ENCODE measurements around the gene AQP6. TPM values are rescaled to one million over a fixed set of nuclear protein-coding genes. Genes with fewer than 3 reads are reported as not detected.
A peak's percentile ranks its signal among the peaks of the same experiment; 100 is the strongest.

AQP6 gene
- total RNA-seq, 1 experiment from 2014 or later = not detected

DNA sequence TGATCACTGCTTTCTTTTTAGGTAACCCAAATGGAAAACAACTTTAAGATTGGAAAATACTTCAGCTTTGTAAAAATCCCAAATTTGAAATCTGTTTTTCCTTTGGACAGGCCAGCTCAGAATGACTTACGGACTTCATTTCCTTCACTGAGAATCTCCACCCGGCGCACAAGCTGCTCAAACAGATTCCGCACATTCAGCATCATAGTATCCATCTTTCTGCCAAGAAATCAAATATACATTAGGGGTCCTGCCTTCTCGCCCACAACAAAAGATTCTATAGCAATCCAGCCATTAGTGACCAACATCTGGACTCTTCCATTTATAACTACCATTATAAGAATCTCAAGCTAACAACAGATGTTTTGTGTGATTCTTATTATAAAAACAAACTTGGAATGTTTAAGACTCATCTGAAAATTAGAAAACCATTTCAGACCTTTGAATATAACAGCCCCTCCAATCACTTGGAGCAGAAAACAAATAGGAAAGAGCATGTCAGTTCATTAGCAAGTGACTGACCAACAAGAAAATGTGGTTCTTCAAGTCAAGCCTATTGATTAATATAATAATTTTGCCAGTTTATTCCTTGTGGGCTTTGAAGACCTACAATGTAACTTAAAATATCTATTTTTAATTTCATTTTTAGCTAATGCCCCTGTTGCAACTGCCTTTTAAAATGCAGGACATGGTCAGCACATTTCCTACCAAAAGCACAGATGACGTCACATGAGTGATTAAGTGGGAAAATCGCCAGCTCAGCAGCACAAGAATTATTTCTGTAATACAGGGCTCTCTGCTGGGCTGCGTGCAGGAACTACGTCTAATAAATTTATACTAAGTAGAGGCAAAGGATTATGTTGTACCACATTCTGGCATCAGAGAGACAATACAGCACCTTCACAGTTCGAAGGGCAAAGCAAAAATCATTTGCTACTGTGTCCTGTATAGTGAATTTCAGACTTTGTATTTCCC, 44.0 kb downstream of the AQP6 start:
- no peaks in the 10 kb centered on the region for H3K9me3 Mint-ChIP-seq (ENCODE audit: unreplicated experiment)
- intact Hi-C loops (cut with micrococcal nuclease) = no loop called here
- peaks cover 23% of the 10 kb centered on the region for H3K36me3 Mint-ChIP-seq (ENCODE audit: insufficient read depth, unreplicated experiment)
- DNase-seq (ENCODE audit: unreplicated experiment) = peak; percentile 79
- no TSS peak for BruUV-seq (replicated peaks)
- H3K4me1 Mint-ChIP-seq (ENCODE audit: insufficient read depth, unreplicated experiment) = peaks cover 50% of the 10 kb centered on the region
- TF ChIP-seq, protein P1, sequence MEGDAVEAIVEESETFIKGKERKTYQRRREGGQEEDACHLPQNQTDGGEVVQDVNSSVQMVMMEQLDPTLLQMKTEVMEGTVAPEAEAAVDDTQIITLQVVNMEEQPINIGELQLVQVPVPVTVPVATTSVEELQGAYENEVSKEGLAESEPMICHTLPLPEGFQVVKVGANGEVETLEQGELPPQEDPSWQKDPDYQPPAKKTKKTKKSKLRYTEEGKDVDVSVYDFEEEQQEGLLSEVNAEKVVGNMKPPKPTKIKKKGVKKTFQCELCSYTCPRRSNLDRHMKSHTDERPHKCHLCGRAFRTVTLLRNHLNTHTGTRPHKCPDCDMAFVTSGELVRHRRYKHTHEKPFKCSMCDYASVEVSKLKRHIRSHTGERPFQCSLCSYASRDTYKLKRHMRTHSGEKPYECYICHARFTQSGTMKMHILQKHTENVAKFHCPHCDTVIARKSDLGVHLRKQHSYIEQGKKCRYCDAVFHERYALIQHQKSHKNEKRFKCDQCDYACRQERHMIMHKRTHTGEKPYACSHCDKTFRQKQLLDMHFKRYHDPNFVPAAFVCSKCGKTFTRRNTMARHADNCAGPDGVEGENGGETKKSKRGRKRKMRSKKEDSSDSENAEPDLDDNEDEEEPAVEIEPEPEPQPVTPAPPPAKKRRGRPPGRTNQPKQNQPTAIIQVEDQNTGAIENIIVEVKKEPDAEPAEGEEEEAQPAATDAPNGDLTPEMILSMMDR (IDR thresholded peaks at IDR 0.05; ENCODE audit: unreplicated experiment) = no peak
- ChIA-PET POLR2A (interaction anchor here (0.7 to 4.5 kb wide), 10 partner anchors 9 to 1126 kb away, joined by 3 to 42 read pairs (median 5); partner anchors contain the start of gene RACGAP1), CTCF (interaction anchor here (0.7 to 1.4 kb wide), 4 partner anchors 39 to 437 kb away, joined by 3 to 6 read pairs (median 4); no protein-coding TSS in a partner anchor)
- H3K27me3 Mint-ChIP-seq (ENCODE audit: insufficient read depth, unreplicated experiment) = no peaks in the 10 kb centered on the region
- H3K27ac Mint-ChIP-seq (ENCODE audit: low read depth, unreplicated experiment) = peak overlapping the region; percentile 73
- peak overlapping the region; percentile 43 for H3K4me3 Mint-ChIP-seq (ENCODE audit: unreplicated experiment)

DNA sequence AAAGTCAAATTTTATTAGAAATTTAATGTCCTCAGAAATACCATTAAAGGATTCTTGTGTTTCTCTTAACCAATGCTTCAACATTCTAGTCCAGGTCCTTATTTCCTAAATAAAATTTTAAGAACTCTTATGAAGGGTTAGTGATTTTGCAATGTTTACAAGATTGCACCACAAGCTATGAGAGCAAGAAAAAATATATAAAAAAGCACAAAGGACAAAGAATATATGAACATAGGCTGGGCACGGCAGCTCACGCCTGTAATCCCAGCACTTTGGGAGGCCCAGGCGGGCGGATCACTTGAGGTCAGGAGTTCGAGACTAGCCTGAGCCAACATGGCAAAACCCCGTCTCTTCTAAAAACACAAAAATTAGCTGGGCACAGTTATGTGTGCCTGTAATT, 44.9 kb downstream of the AQP6 start:
- Mint-ChIP-seq H3K9me3 (ENCODE audit: unreplicated experiment) (no peaks in the 10 kb centered on the region), H3K4me3 (ENCODE audit: unreplicated experiment) (peak overlapping the region; percentile 43), H3K27ac (ENCODE audit: low read depth, unreplicated experiment) (peak overlapping the region; percentile 73), H3K4me1 (ENCODE audit: insufficient read depth, unreplicated experiment) (peaks cover 55% of the 10 kb centered on the region), H3K36me3 (ENCODE audit: insufficient read depth, unreplicated experiment) (peaks cover 23% of the 10 kb centered on the region), H3K27me3 (ENCODE audit: insufficient read depth, unreplicated experiment) (no peaks in the 10 kb centered on the region)
- POLR2A ChIA-PET = interaction anchor here (0.6 to 4.5 kb wide), 7 partner anchors 8 to 625 kb away, joined by 3 to 42 read pairs (median 6); partner anchors contain the start of genes BCDIN3D, COX14 and RACGAP1
- TF ChIP-seq, protein P1 (IDR thresholded peaks at IDR 0.05; ENCODE audit: unreplicated experiment) = no peak
- intact Hi-C loops (cut with micrococcal nuclease) = no loop called here
- no TSS peak for BruUV-seq (replicated peaks)
- CTCF ChIA-PET = interaction anchor here (0.5 to 1.6 kb wide), 4 partner anchors 9 to 212 kb away, joined by 3 to 16 read pairs (median 3); no protein-coding TSS in a partner anchor
- DNase-seq (ENCODE audit: unreplicated experiment) = peak; percentile 49

DNA sequence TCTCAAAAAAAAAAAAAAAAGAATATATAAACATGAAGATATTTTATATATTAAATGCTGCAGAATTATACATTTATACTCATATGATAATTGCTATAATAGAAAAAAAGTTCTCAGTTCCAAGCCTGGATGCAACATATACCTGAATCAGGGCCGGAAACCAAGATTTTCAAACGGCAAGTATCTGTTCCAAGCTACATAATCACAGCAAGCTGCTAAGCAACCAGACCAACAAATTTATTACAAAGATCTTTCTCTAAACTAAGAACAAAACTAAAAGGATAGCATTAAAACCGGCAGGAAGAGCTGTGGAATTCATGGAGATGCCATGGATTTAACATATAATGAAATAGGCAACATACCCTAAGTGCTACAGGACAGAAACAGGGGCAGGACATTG, 45.4 kb downstream of the AQP6 start:
- H3K4me3 Mint-ChIP-seq (ENCODE audit: unreplicated experiment) = no peak overlapping the region
- no peaks in the 10 kb centered on the region for H3K9me3 Mint-ChIP-seq (ENCODE audit: unreplicated experiment)
- peak overlapping the region; percentile 73 for H3K27ac Mint-ChIP-seq (ENCODE audit: low read depth, unreplicated experiment)
- BruUV-seq (replicated peaks) = no TSS peak
- peaks cover 58% of the 10 kb centered on the region for H3K4me1 Mint-ChIP-seq (ENCODE audit: insufficient read depth, unreplicated experiment)
- no peaks in the 10 kb centered on the region for H3K27me3 Mint-ChIP-seq (ENCODE audit: insufficient read depth, unreplicated experiment)
- TF ChIP-seq, protein P1 (IDR thresholded peaks at IDR 0.05; ENCODE audit: unreplicated experiment) = no peak
- ChIA-PET POLR2A (interaction anchor here (0.6 to 4.5 kb wide), 5 partner anchors 11 to 624 kb away, joined by 3 to 42 read pairs (median 6); partner anchors contain the start of genes BCDIN3D and COX14), CTCF (interaction anchor here (0.5 to 1.6 kb wide), 6 partner anchors 8 to 212 kb away, joined by 3 to 16 read pairs (median 3); no protein-coding TSS in a partner anchor)
- peaks cover 23% of the 10 kb centered on the region for H3K36me3 Mint-ChIP-seq (ENCODE audit: insufficient read depth, unreplicated experiment)
- DNase-seq (ENCODE audit: unreplicated experiment) = no peak
- intact Hi-C loops (cut with micrococcal nuclease) = no loop called here

DNA sequence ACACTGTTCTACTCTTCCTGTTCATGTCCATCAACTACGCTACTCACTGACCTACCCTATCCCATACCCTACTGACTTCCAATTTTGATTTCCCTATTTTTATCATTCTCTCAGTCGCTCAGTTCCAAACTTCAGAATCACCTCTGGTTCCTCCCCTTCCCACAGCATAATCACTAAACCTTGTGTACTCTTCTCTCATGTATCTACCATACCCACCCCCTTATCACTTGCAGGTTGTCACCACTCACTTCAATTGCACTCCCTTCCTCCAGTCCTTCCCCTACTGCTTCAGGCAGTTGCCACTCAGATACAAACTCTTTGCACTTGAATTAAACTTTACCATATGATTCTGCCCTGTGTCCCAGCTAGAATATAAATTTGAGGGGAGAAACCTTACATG, 46.2 kb downstream of the AQP6 start:
- no peak for DNase-seq (ENCODE audit: unreplicated experiment)
- BruUV-seq (replicated peaks) = no TSS peak
- Mint-ChIP-seq H3K4me3 (ENCODE audit: unreplicated experiment) (no peak overlapping the region), H3K9me3 (ENCODE audit: unreplicated experiment) (no peaks in the 10 kb centered on the region), H3K36me3 (ENCODE audit: insufficient read depth, unreplicated experiment) (peaks cover 19% of the 10 kb centered on the region), H3K4me1 (ENCODE audit: insufficient read depth, unreplicated experiment) (peaks cover 51% of the 10 kb centered on the region), H3K27ac (ENCODE audit: low read depth, unreplicated experiment) (peak overlapping the region; percentile 73), H3K27me3 (ENCODE audit: insufficient read depth, unreplicated experiment) (no peaks in the 10 kb centered on the region)
- TF ChIP-seq, protein P1 (IDR thresholded peaks at IDR 0.05; ENCODE audit: unreplicated experiment) = no peak
- ChIA-PET POLR2A (interaction anchor here (1.4 to 4.5 kb wide), 2 partner anchors 12 to 93 kb away, joined by 6 to 42 read pairs; partner anchors contain the start of gene COX14), CTCF (interaction anchor here (0.6 to 1.6 kb wide), 5 partner anchors 50 to 1252 kb away, joined by 3 to 16 read pairs (median 3); no protein-coding TSS in a partner anchor)
- intact Hi-C loops (cut with micrococcal nuclease) = no loop called here

All from MCF 10A (cell line).